Right lobe of liver (tissue), 4 donors: ENCODE measurements around the gene GMDS.

ENCODE experiments used
- POLR2A ChIP-seq: fragments of 450-650 bp; IDR thresholded peaks from one replicate; pipeline ENCODE4 v1.6.1; 2017; ENCODE audit warnings: antibody characterized with exemption, mild to moderate bottlenecking
- TF ChIP-seq, protein P1 (sequence below), 4 donors: fragments of 200-600 bp in 3 of 4; fragments of 450-650 bp in 1 of 4; IDR thresholded peaks; one replicate each; pipeline versions ENCODE4 v1.5.1 to v1.8.0; 2016 to 2022; ENCODE audit warnings: antibody characterized with exemption in 4 of 4, mild to moderate bottlenecking in 2 of 4
- donor health status: DM: no; HTN: no; CAD: no.
- donor health status: DM: no; HTN: no; CAD: no.
- donor health status: DM: no; HTN: yes; CAD: no.

DNA sequence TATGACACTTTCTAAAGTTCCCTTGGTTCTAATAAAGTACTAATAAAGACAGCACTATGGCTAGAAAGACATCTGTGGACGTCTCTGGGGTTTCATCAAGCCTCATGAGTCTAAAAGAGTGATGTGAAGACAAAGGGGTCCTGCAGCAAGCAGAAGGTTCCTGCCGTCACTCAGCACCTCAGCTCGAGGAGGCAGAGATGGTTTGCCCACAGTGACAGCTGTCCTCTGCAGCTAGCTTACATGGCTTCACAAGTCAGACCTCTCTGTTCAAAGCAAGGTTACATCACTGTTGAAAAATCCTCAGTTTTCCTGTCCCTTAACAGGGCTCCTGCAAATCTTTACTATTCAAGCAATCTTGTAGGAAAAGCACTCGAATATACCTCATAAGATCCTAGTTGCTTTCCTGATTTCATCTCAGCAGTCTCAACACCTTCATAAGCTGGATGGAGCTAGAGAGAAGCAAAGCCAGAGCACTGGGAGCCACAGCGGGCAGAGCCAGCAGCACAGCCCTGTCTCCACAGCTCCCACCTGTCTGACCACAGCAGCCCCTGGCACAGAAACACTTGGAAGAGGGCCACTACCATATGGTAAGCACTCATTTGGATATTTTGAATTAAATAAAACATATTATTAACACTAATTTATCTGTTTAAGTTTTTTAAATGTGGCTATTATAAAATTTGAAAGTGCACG lies 202.3 kb downstream of the GMDS start:
- TF ChIP-seq, protein P1, sequence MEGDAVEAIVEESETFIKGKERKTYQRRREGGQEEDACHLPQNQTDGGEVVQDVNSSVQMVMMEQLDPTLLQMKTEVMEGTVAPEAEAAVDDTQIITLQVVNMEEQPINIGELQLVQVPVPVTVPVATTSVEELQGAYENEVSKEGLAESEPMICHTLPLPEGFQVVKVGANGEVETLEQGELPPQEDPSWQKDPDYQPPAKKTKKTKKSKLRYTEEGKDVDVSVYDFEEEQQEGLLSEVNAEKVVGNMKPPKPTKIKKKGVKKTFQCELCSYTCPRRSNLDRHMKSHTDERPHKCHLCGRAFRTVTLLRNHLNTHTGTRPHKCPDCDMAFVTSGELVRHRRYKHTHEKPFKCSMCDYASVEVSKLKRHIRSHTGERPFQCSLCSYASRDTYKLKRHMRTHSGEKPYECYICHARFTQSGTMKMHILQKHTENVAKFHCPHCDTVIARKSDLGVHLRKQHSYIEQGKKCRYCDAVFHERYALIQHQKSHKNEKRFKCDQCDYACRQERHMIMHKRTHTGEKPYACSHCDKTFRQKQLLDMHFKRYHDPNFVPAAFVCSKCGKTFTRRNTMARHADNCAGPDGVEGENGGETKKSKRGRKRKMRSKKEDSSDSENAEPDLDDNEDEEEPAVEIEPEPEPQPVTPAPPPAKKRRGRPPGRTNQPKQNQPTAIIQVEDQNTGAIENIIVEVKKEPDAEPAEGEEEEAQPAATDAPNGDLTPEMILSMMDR (IDR thresholded peaks at IDR 0.05): no peak
- no peak for TF ChIP-seq POLR2A
